GM19397 (cell line): Measurements from ENCODE around the gene DIP2C.
"Not testable (repeated sequence)": the region's sequence is repeated elsewhere in the genome, so short reads cannot be mapped to it uniquely, and the experiment has no call there.

Experiments
- ATAC-seq: cut with Tn5 transposase; IDR thresholded peaks from one replicate; pipeline ENCODE4 v1.9.1; 2021; ENCODE audit warnings: mild to moderate bottlenecking, moderate library complexity; ENCODE audit not compliant: unreplicated experiment

The DIP2C gene

GRCh38 chr10:406976-407375 is 282.5 kb downstream of the DIP2C start:
- ATAC-seq: no peak

- no peak for ATAC-seq
Observed at GRCh38 chr10:405648-406047, 283.8 kb downstream of the DIP2C start.

GRCh38 chr10:404991-405390 is 284.5 kb downstream of the DIP2C start:
- no peak for ATAC-seq

GRCh38 chr10:404346-404745 is 285.1 kb downstream of the DIP2C start:
- ATAC-seq: no peak

GRCh38 chr10:398954-399353 is 290.5 kb downstream of the DIP2C start:
- no peak for ATAC-seq

- ATAC-seq: no peak
Observed at GRCh38 chr10:397321-398068, 292.0 kb downstream of the DIP2C start.

GRCh38 chr10:396535-397220 is 292.8 kb downstream of the DIP2C start:
- ATAC-seq: no peak

GRCh38 chr10:396107-396506 is 293.4 kb downstream of the DIP2C start:
- no peak for ATAC-seq

- ATAC-seq: no peak
Observed at GRCh38 chr10:395665-396064, 293.8 kb downstream of the DIP2C start.

- not testable (repeated sequence) for ATAC-seq
Observed at GRCh38 chr10:394439-395101, 294.9 kb downstream of the DIP2C start.

- no peak for ATAC-seq
Observed at GRCh38 chr10:393787-394438, 295.6 kb downstream of the DIP2C start.

GRCh38 chr10:393106-393745 is 296.2 kb downstream of the DIP2C start:
- no peak for ATAC-seq

GRCh38 chr10:392705-393037 is 296.8 kb downstream of the DIP2C start:
- ATAC-seq: no peak

- ATAC-seq: no peak
Observed at GRCh38 chr10:391847-392704, 297.4 kb downstream of the DIP2C start.

- ATAC-seq: no peak
Observed at GRCh38 chr10:391305-391704, 298.2 kb downstream of the DIP2C start.

- ATAC-seq: no peak
Observed at GRCh38 chr10:390449-391100, 298.9 kb downstream of the DIP2C start.

GRCh38 chr10:389836-390448 is 299.5 kb downstream of the DIP2C start:
- no peak for ATAC-seq

GRCh38 chr10:389261-389790 is 300.1 kb downstream of the DIP2C start:
- no peak for ATAC-seq

GRCh38 chr10:388661-389045 is 300.8 kb downstream of the DIP2C start:
- no peak for ATAC-seq
